Measurements from ENCODE around the gene MACROD1. TPM values are rescaled to one million over a fixed set of nuclear protein-coding genes. Genes with fewer than 3 reads are reported as not detected.
A peak's percentile ranks its signal among the peaks of the same experiment; 100 is the strongest.

The MACROD1 gene
- total RNA-seq, 1 experiment from 2014 or later = 36.9 TPM

- Mint-ChIP-seq H3K4me1 (peaks cover 61% of the 10 kb centered on the region), H3K27ac (peak overlapping the region; percentile 79), H3K9me3 (no peaks in the 10 kb centered on the region), H3K27me3 (ENCODE audit: low read depth) (peaks cover 18% of the 10 kb centered on the region), H3K4me3 (no peak overlapping the region), H3K36me3 (no peaks in the 10 kb centered on the region)
- ChIA-PET CTCF (interaction anchor here (1.0 to 1.7 kb wide), 7 partner anchors 19 to 192 kb away, joined by 3 to 8 read pairs (median 4); no protein-coding TSS in a partner anchor), POLR2A (no interaction called here)
- ATAC-seq = no peak
- DNase-seq (ENCODE audit: low spot score) = no peak
- TF ChIP-seq ESRRA (CRISPR knock-in tag; IDR thresholded peaks at IDR 0.05; ENCODE audit: borderline replicate concordance) (no peak), KAT7 (CRISPR knock-in tag; IDR thresholded peaks at IDR 0.05; ENCODE audit: borderline replicate concordance) (no peak), MLX (CRISPR knock-in tag; IDR thresholded peaks at IDR 0.05) (no peak), MAX (CRISPR knock-in tag; IDR thresholded peaks at IDR 0.05) (no peak), HMGXB4 (CRISPR knock-in tag; IDR thresholded peaks at IDR 0.05) (no peak), CREM (CRISPR knock-in tag; IDR thresholded peaks at IDR 0.05) (no peak), ZNF121 (CRISPR knock-in tag; IDR thresholded peaks at IDR 0.05) (no peak), ZBTB21 (CRISPR knock-in tag; IDR thresholded peaks at IDR 0.05; ENCODE audit: borderline replicate concordance) (no peak), HMGA2 (CRISPR knock-in tag; IDR thresholded peaks at IDR 0.05) (no peak), FOXP1 (CRISPR knock-in tag; IDR thresholded peaks at IDR 0.05; ENCODE audit: borderline replicate concordance) (no peak), RORB (CRISPR knock-in tag; IDR thresholded peaks at IDR 0.05) (no peak), EMX1 (CRISPR knock-in tag; IDR thresholded peaks at IDR 0.05) (no peak), IRF1 (CRISPR knock-in tag; IDR thresholded peaks at IDR 0.05) (no peak), SMAD4 (CRISPR knock-in tag; IDR thresholded peaks at IDR 0.05) (no peak), CDX4 (CRISPR knock-in tag; IDR thresholded peaks at IDR 0.05; ENCODE audit: borderline replicate concordance) (no peak)
- TF ChIP-seq, protein P1, sequence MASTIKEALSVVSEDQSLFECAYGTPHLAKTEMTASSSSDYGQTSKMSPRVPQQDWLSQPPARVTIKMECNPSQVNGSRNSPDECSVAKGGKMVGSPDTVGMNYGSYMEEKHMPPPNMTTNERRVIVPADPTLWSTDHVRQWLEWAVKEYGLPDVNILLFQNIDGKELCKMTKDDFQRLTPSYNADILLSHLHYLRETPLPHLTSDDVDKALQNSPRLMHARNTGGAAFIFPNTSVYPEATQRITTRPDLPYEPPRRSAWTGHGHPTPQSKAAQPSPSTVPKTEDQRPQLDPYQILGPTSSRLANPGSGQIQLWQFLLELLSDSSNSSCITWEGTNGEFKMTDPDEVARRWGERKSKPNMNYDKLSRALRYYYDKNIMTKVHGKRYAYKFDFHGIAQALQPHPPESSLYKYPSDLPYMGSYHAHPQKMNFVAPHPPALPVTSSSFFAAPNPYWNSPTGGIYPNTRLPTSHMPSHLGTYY (CRISPR knock-in tag; IDR thresholded peaks at IDR 0.05) = no peak
- TF ChIP-seq, protein P2, sequence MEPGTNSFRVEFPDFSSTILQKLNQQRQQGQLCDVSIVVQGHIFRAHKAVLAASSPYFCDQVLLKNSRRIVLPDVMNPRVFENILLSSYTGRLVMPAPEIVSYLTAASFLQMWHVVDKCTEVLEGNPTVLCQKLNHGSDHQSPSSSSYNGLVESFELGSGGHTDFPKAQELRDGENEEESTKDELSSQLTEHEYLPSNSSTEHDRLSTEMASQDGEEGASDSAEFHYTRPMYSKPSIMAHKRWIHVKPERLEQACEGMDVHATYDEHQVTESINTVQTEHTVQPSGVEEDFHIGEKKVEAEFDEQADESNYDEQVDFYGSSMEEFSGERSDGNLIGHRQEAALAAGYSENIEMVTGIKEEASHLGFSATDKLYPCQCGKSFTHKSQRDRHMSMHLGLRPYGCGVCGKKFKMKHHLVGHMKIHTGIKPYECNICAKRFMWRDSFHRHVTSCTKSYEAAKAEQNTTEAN (CRISPR knock-in tag; IDR thresholded peaks at IDR 0.05) = no peak
- TF ChIP-seq, protein P3, sequence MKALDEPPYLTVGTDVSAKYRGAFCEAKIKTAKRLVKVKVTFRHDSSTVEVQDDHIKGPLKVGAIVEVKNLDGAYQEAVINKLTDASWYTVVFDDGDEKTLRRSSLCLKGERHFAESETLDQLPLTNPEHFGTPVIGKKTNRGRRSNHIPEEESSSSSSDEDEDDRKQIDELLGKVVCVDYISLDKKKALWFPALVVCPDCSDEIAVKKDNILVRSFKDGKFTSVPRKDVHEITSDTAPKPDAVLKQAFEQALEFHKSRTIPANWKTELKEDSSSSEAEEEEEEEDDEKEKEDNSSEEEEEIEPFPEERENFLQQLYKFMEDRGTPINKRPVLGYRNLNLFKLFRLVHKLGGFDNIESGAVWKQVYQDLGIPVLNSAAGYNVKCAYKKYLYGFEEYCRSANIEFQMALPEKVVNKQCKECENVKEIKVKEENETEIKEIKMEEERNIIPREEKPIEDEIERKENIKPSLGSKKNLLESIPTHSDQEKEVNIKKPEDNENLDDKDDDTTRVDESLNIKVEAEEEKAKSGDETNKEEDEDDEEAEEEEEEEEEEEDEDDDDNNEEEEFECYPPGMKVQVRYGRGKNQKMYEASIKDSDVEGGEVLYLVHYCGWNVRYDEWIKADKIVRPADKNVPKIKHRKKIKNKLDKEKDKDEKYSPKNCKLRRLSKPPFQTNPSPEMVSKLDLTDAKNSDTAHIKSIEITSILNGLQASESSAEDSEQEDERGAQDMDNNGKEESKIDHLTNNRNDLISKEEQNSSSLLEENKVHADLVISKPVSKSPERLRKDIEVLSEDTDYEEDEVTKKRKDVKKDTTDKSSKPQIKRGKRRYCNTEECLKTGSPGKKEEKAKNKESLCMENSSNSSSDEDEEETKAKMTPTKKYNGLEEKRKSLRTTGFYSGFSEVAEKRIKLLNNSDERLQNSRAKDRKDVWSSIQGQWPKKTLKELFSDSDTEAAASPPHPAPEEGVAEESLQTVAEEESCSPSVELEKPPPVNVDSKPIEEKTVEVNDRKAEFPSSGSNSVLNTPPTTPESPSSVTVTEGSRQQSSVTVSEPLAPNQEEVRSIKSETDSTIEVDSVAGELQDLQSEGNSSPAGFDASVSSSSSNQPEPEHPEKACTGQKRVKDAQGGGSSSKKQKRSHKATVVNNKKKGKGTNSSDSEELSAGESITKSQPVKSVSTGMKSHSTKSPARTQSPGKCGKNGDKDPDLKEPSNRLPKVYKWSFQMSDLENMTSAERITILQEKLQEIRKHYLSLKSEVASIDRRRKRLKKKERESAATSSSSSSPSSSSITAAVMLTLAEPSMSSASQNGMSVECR (CRISPR knock-in tag; IDR thresholded peaks at IDR 0.05; ENCODE audit: borderline replicate concordance) = no peak
- TF ChIP-seq, protein P4, sequence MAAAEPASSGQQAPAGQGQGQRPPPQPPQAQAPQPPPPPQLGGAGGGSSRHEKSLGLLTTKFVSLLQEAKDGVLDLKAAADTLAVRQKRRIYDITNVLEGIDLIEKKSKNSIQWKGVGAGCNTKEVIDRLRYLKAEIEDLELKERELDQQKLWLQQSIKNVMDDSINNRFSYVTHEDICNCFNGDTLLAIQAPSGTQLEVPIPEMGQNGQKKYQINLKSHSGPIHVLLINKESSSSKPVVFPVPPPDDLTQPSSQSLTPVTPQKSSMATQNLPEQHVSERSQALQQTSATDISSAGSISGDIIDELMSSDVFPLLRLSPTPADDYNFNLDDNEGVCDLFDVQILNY (CRISPR knock-in tag; IDR thresholded peaks at IDR 0.05) = no peak
Observed at GRCh38 chr11:64126796-64127195, 39.1 kb downstream of the MACROD1 start.

All from WTC11 (cell line).